ENCODE data around the gene SMCO4.
"Not testable (repeated sequence)": the region's sequence is repeated elsewhere in the genome, so short reads cannot be mapped to it uniquely, and the experiment has no call there.

DNA sequence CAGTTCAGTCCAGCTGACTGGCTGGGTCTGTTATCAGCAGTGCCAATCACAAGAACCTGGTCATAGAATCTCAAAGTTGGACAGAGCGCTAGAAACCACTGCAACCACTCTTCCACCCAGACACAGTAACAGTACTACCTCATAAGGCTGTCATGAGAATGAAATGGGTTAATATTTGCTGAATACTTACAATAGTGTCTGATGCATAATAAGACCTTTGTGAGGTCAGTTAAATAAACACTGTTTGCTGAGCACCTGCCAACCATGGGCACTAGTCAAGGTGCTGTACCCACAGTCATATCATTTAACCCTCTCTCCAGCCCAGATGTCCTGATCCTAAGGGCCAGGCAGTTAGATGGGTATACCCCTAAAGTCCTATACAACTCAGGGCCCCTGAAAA lies 44.2 kb upstream of the SMCO4 start:
- TF ChIP-seq, protein P1, sequence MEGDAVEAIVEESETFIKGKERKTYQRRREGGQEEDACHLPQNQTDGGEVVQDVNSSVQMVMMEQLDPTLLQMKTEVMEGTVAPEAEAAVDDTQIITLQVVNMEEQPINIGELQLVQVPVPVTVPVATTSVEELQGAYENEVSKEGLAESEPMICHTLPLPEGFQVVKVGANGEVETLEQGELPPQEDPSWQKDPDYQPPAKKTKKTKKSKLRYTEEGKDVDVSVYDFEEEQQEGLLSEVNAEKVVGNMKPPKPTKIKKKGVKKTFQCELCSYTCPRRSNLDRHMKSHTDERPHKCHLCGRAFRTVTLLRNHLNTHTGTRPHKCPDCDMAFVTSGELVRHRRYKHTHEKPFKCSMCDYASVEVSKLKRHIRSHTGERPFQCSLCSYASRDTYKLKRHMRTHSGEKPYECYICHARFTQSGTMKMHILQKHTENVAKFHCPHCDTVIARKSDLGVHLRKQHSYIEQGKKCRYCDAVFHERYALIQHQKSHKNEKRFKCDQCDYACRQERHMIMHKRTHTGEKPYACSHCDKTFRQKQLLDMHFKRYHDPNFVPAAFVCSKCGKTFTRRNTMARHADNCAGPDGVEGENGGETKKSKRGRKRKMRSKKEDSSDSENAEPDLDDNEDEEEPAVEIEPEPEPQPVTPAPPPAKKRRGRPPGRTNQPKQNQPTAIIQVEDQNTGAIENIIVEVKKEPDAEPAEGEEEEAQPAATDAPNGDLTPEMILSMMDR (IDR thresholded peaks at IDR 0.05; ENCODE audit: poor library complexity) = not testable (repeated sequence)
- TF ChIP-seq EZH2 (IDR thresholded peaks at IDR 0.05; ENCODE audit: borderline replicate concordance) = not testable (repeated sequence)
